Neutrophil (primary cell): ENCODE data around the gene METTL9.
"Not testable (repeated sequence)": the region's sequence is repeated elsewhere in the genome, so short reads cannot be mapped to it uniquely, and the experiment has no call there.

Source experiments
- H3K27ac ChIP-seq: fragments of 200-600 bp; sonication (generic); 2 replicates; pipeline ENCODE4 v1.5.1; 2016; ENCODE audit warnings: mild to moderate bottlenecking, moderate library complexity
- H3K27me3 ChIP-seq: fragments of 200-600 bp; sonication (generic); 2 replicates; pipeline ENCODE4 v1.6.0; 2016; ENCODE audit warnings: mild to moderate bottlenecking
- H3K36me3 ChIP-seq: fragments of 200-600 bp; sonication (generic); 2 replicates; pipeline ENCODE4 v1.5.1; 2017
- H3K4me1 ChIP-seq, 2 experiments: fragments of 200-600 bp in 1 of 2; sonication (generic) in 1 of 2; 1 replicate in 1 of 2; 2 replicates in 1 of 2; pipeline versions ENCODE4 v1.5.1 to v1.6.1; 2013 to 2016; ENCODE audit warnings: low read depth in 1 of 2, low read length in 1 of 2, mild to moderate bottlenecking in 1 of 2, moderate library complexity in 1 of 2; ENCODE audit not compliant: control insufficient read depth in 1 of 2, insufficient read depth in 1 of 2
- H3K4me3 ChIP-seq, 2 experiments: fragments of 200-600 bp in 1 of 2; sonication (generic) in 1 of 2; 1 replicate in 1 of 2; 2 replicates in 1 of 2; pipeline ENCODE4 v1.5.1; 2013 to 2016; ENCODE audit warnings: low read depth in 1 of 2, low read length in 1 of 2, mild to moderate bottlenecking in 1 of 2, moderate library complexity in 1 of 2
- H3K9me3 ChIP-seq: fragments of 200-600 bp; sonication (generic); 2 replicates; pipeline ENCODE4 v1.5.1; 2016
- CTCF ChIP-seq: fragments of 200-600 bp; sonication (generic); IDR thresholded peaks from 2 replicates; pipeline ENCODE4 v1.5.1; 2016; ENCODE audit warnings: antibody characterized with exemption

The METTL9 gene

GRCh38 chr16:21600031-21600773, 825 bp downstream of the METTL9 start:
- Histone ChIP-seq H3K27me3 (no peaks in the 10 kb centered on the region), H3K9me3 (no peaks in the 10 kb centered on the region), H3K27ac (peak overlapping the region; percentile 97), H3K4me1 (peaks cover 75 to 76% of the 10 kb centered on the region in 2 experiments), H3K4me3 (peak overlapping the region; percentile 79 to 83), H3K36me3 (no peaks in the 10 kb centered on the region)
- TF ChIP-seq CTCF = no peak

- Histone ChIP-seq H3K36me3 (no peaks in the 10 kb centered on the region), H3K4me1 (peaks cover 89% of the 10 kb centered on the region in 2 experiments), H3K27me3 (no peaks in the 10 kb centered on the region), H3K9me3 (no peaks in the 10 kb centered on the region), H3K27ac (peak overlapping the region; percentile 97), H3K4me3 (peak overlapping the region; percentile 79 to 83)
- no peak for TF ChIP-seq CTCF
Measured at GRCh38 chr16:21602785-21603184, 3.4 kb downstream of the METTL9 start.

- Histone ChIP-seq H3K27me3 (no peaks in the 10 kb centered on the region), H3K36me3 (no peaks in the 10 kb centered on the region), H3K27ac (peak overlapping the region; percentile 97), H3K4me3 (peak overlapping the region; percentile 79 to 83), H3K9me3 (no peaks in the 10 kb centered on the region), H3K4me1 (peaks cover 89% of the 10 kb centered on the region in 2 experiments)
- no peak for TF ChIP-seq CTCF
Measured at GRCh38 chr16:21603928-21604327, 4.6 kb downstream of the METTL9 start.

GRCh38 chr16:21605848-21606247, 6.5 kb downstream of the METTL9 start:
- H3K4me3 ChIP-seq = peak overlapping the region; percentile 11 to 79
- H3K9me3 ChIP-seq, H3K27me3 ChIP-seq, H3K36me3 ChIP-seq: not testable (repeated sequence)
- H3K4me1 ChIP-seq = peaks cover 100% of the 10 kb centered on the region in 2 experiments
- peak overlapping the region; percentile 97 for H3K27ac ChIP-seq

GRCh38 chr16:21608639-21609328, 9.4 kb downstream of the METTL9 start:
- Histone ChIP-seq H3K4me3 (peak overlapping the region; percentile 48 to 62), H3K27ac (peak overlapping the region; percentile 85), H3K27me3 (no peaks in the 10 kb centered on the region), H3K9me3 (no peaks in the 10 kb centered on the region), H3K36me3 (no peaks in the 10 kb centered on the region), H3K4me1 (peaks cover 98 to 100% of the 10 kb centered on the region in 2 experiments)
- no peak for TF ChIP-seq CTCF

GRCh38 chr16:21610006-21610544, 10.7 kb downstream of the METTL9 start:
- no peaks in the 10 kb centered on the region for H3K27me3 ChIP-seq
- H3K36me3 ChIP-seq = no peaks in the 10 kb centered on the region
- H3K9me3 ChIP-seq = no peaks in the 10 kb centered on the region
- H3K27ac ChIP-seq = peak overlapping the region; percentile 85
- peak overlapping the region; percentile 48 to 62 for H3K4me3 ChIP-seq
- H3K4me1 ChIP-seq = peaks cover 98 to 100% of the 10 kb centered on the region in 2 experiments
- TF ChIP-seq CTCF = no peak
